Body of pancreas (tissue), 4 donors: ENCODE measurements around the gene RNF7.

Source experiments
- CTCF ChIP-seq, 7 experiments: fragments of 450-650 bp in 4 of 7; fragments of 200-600 bp in 3 of 7; sonication (generic) in 3 of 7; IDR thresholded peaks; one replicate each; pipeline ENCODE4 v1.5.1; 2016 to 2019; ENCODE audit warnings: antibody characterized with exemption in 7 of 7
- POLR2A ChIP-seq, 3 donors: fragments of 450-650 bp; IDR thresholded peaks; one replicate each; pipeline ENCODE4 v1.6.1; 2016; ENCODE audit warnings: antibody characterized with exemption in 3 of 3, mild to moderate bottlenecking in 2 of 3

- TF ChIP-seq CTCF (IDR thresholded peaks at IDR 0.05) (no peak), POLR2A (IDR thresholded peaks at IDR 0.05) (no peak)
Observed at GRCh38 chr3:141764986-141765385, 26.9 kb downstream of the RNF7 start.
